Gastroesophageal sphincter (tissue), 4 donors: ENCODE measurements around the gene PIK3IP1. TPM values are rescaled to one million over a fixed set of nuclear protein-coding genes. Genes with fewer than 3 reads are reported as not detected.
A peak's percentile ranks its signal among the peaks of the same experiment; 100 is the strongest.
"Not testable (repeated sequence)": the region's sequence is repeated elsewhere in the genome, so short reads cannot be mapped to it uniquely, and the experiment has no call there.

Experiments
- ATAC-seq: fragments of 150-250 bp; one replicate; pipeline ENCODE4 v1.9.1; 2016; ENCODE audit warnings: mild to moderate bottlenecking, moderate library complexity
- H3K27ac ChIP-seq, 4 donors: fragments of 200-600 bp; sonication (generic) in 3 of 4; 1 replicate in 3 of 4; 2 replicates in 1 of 4; pipeline ENCODE4 v1.5.1; 2016 to 2019
- H3K27me3 ChIP-seq: fragments of 200-600 bp; sonication (generic); one replicate; pipeline ENCODE4 v1.5.1; 2019
- H3K36me3 ChIP-seq, 2 donors: fragments of 200-600 bp; sonication (generic); one replicate each; pipeline ENCODE4 v1.5.1; 2019; ENCODE audit warnings: control low read depth in 1 of 2
- H3K4me1 ChIP-seq, 3 donors: fragments of 200-600 bp; sonication (generic); 1 replicate in 2 of 3; 2 replicates in 1 of 3; pipeline ENCODE4 v1.5.1; 2016 to 2019; ENCODE audit warnings: control low read depth in 2 of 3
- H3K4me3 ChIP-seq, 2 donors: fragments of 200-600 bp; sonication (generic); one replicate each; pipeline ENCODE4 v1.5.1; 2019; ENCODE audit warnings: mild to moderate bottlenecking in 1 of 2, moderate library complexity in 1 of 2
- H3K9me3 ChIP-seq, 3 donors: fragments of 200-600 bp; sonication (generic); one replicate each; pipeline ENCODE4 v1.5.1; 2017 to 2019; ENCODE audit warnings: control low read depth in 2 of 3
- EP300 ChIP-seq: sonication (generic); formaldehyde crosslinking; IDR thresholded peaks from one replicate; pipeline ENCODE4 v1.6.1; 2017; ENCODE audit warnings: antibody characterized with exemption, mild to moderate bottlenecking
- POLR2A ChIP-seq, 2 donors: fragments of 450-650 bp; IDR thresholded peaks; one replicate each; pipeline ENCODE4 v1.6.1; 2017; ENCODE audit warnings: antibody characterized with exemption in 2 of 2, mild to moderate bottlenecking in 2 of 2, moderate library complexity in 1 of 2
- POLR2AphosphoS5 ChIP-seq: sonication (generic); formaldehyde crosslinking; IDR thresholded peaks from one replicate; pipeline ENCODE4 v1.6.1; 2017; ENCODE audit warnings: antibody characterized with exemption
- WGBS, 2 donors: methylation state at CpG; one replicate each; pipeline ENCODE4 v1.1.5; 2018; ENCODE audit warnings: low coverage in 1 of 2; 5-methylcytosine and 5-hydroxymethylcytosine counted together
- total RNA-seq, 4 donors: library from RNA; depleted of rRNA; stranded (reverse); fragments of >200 nt; gene quantifications; one replicate each; pipeline ENCODE4 v1.1.0, GENCODE V29; 2016
- TF ChIP-seq, protein P1 (sequence below), 4 experiments: fragments of 200-600 bp in 2 of 4; fragments of 450-650 bp in 2 of 4; sonication (generic) in 1 of 4; IDR thresholded peaks; one replicate each; pipeline ENCODE4 v1.5.1; 2017 to 2019; ENCODE audit warnings: antibody characterized with exemption in 4 of 4, mild to moderate bottlenecking in 2 of 4, moderate library complexity in 2 of 4

PIK3IP1 gene
- total RNA-seq, 4 donors from 2014 or later = 28.8 to 53.7 (median 37.8) TPM

DNA sequence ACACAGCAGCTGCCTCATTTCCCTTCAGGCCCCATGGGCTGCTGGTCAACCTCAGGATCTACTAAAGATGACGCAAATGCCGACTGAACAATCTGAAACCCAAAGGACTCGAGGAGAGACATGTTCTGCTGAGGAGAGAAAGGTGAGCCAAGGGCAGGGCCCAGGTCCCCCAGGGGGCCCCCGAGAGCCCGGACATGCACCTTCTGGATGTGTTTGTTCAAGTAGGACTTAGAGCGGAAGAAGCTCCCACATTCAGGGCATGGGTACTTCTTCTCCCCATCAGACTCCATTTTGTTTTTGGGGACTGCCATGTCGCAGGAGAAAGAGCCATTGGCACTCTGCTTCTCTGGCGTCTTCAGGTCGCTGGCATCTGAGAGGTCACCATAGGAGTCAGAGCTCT, 34.6 kb upstream of the PIK3IP1 start:
- TF ChIP-seq POLR2A (IDR thresholded peaks at IDR 0.05) (no peak), POLR2AphosphoS5 (no peak), EP300 (no peak)
- TF ChIP-seq, protein P1, sequence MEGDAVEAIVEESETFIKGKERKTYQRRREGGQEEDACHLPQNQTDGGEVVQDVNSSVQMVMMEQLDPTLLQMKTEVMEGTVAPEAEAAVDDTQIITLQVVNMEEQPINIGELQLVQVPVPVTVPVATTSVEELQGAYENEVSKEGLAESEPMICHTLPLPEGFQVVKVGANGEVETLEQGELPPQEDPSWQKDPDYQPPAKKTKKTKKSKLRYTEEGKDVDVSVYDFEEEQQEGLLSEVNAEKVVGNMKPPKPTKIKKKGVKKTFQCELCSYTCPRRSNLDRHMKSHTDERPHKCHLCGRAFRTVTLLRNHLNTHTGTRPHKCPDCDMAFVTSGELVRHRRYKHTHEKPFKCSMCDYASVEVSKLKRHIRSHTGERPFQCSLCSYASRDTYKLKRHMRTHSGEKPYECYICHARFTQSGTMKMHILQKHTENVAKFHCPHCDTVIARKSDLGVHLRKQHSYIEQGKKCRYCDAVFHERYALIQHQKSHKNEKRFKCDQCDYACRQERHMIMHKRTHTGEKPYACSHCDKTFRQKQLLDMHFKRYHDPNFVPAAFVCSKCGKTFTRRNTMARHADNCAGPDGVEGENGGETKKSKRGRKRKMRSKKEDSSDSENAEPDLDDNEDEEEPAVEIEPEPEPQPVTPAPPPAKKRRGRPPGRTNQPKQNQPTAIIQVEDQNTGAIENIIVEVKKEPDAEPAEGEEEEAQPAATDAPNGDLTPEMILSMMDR (IDR thresholded peaks at IDR 0.05) = no peak
- Histone ChIP-seq H3K36me3 (peaks cover 0 to 80% of the 10 kb centered on the region in 2 donors), H3K4me1 (peaks cover 0 to 12% (median 0%) of the 10 kb centered on the region in 3 donors), H3K27ac (no peak overlapping the region), H3K9me3 (no peaks in the 10 kb centered on the region), H3K4me3 (no peak overlapping the region), H3K27me3 (no peaks in the 10 kb centered on the region)
- no peak for ATAC-seq
- WGBS, 2 donors = 88 to 94% methylated on average over 8 of the region's 9 CpGs

DNA sequence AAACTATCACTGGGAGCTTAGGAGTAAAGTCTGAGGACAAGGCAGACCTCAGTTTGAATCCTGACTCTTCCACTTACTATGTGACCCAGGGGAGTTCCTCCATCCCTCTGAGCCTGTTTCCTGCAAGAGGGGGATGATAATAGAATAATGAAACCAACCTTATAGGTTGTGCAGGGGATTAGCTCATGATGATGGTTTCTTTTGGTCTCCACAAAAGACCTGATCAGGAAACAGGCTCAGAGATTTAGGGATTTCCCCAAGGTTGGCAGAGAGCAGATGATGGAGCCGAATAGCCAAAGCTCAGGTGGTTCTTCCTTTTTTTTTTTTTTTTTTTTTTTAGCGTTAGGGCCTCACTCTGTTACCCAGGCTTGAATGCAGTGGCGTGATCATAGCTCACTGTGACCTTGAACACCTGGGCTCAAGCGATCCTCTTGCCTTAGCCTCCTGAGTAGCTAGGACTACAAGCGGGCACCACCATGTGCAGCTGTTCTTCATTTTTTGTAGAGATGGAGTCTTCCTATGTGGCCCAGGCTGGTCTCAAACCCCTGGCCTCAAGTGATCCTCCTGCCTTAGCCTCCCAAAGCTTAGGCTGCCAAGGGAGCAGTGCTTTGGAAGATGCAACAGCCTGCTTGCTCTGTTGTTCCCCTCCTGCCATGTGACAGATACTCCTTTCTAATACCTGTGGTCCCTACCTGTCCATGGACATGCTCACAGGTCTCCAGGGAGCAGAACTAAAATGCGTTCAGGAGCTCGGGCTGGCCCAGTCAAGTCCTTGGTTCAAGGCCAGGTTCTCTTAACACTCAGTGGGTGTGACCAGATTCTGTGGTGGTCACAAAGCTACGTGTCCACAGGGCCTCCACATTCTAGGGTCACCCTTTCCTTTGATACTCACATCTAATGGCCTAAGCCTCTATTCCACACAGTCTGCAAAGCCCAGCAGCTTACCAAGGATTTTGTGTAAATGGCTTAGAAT, 31.6 kb upstream of the PIK3IP1 start:
- no peak overlapping the region for H3K27ac ChIP-seq
- no peaks in the 10 kb centered on the region for H3K9me3 ChIP-seq
- H3K36me3 ChIP-seq = peaks cover 0 to 50% of the 10 kb centered on the region in 2 donors
- peaks cover 0 to 13% (median 0%) of the 10 kb centered on the region in 3 donors for H3K4me1 ChIP-seq
- TF ChIP-seq POLR2AphosphoS5 = no peak
- TF ChIP-seq EP300 = no peak
- TF ChIP-seq, protein P1 (IDR thresholded peaks at IDR 0.05) = no peak
- TF ChIP-seq POLR2A (IDR thresholded peaks at IDR 0.05) = no peak
- 88 to 100% methylated on average over 1 to 6 of the region's 8 CpGs for WGBS, 2 donors
- ATAC-seq = no peak
- H3K4me3 ChIP-seq = no peak overlapping the region
- H3K27me3 ChIP-seq = no peaks in the 10 kb centered on the region

DNA sequence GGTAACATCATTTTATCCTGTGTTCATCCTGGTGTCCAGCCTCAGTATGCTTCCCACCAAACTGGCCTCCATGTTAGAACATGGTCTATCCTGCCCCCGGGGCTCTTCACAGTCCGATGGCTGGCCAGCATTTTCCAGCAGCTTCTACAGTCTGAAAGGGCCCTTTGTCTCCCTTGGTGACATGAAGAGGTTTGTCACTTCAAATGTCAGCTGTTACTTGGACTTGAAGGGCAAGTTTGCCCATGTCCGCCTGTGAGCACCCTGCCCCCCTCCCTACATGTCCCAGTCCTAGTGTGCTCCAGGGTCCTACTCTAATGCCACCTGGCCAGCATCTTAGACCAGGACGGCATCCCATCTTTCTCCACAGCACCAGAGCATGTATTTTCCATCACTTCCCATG, 29.1 kb upstream of the PIK3IP1 start:
- peaks cover 0 to 13% (median 0%) of the 10 kb centered on the region in 3 donors for H3K4me1 ChIP-seq
- H3K4me3 ChIP-seq = no peak overlapping the region
- TF ChIP-seq POLR2AphosphoS5 (no peak), POLR2A (IDR thresholded peaks at IDR 0.05) (no peak)
- H3K27ac ChIP-seq = no peak overlapping the region
- peaks cover 0 to 25% of the 10 kb centered on the region in 2 donors for H3K36me3 ChIP-seq
- no peaks in the 10 kb centered on the region for H3K9me3 ChIP-seq
- no peaks in the 10 kb centered on the region for H3K27me3 ChIP-seq
- ATAC-seq = no peak
- whole genome bisulfite sequencing, 2 donors = 81 to 100% methylated on average over 1 to 3 of the region's 4 CpGs

DNA sequence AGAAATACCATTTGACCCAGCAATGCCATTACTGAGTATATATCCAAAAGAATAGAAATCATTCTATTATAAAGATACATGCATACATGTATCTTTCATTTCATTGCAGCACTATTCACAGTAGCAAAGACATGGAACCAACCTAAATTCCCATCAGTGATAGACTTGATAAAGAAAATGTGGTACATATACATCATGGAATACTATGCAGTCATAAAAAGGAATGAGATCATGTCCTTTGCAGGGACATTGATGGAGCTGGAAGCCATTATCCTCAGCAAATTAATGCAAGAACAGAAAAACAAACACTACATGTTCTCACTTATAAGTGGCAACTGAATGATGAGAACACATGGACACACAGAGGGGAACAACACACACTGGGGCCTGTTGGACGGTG, 21.9 kb upstream of the PIK3IP1 start:
- 91% methylated on average over 1 of the region's 1 CpG; no CpG with 5 or more reads in 1 of the 2 donors for WGBS, 2 donors
- H3K4me1 ChIP-seq = peaks cover 0 to 14% (median 8%) of the 10 kb centered on the region in 3 donors
- not testable (repeated sequence) for ATAC-seq, H3K4me3 ChIP-seq, H3K36me3 ChIP-seq, H3K27ac ChIP-seq, H3K9me3 ChIP-seq, H3K27me3 ChIP-seq

DNA sequence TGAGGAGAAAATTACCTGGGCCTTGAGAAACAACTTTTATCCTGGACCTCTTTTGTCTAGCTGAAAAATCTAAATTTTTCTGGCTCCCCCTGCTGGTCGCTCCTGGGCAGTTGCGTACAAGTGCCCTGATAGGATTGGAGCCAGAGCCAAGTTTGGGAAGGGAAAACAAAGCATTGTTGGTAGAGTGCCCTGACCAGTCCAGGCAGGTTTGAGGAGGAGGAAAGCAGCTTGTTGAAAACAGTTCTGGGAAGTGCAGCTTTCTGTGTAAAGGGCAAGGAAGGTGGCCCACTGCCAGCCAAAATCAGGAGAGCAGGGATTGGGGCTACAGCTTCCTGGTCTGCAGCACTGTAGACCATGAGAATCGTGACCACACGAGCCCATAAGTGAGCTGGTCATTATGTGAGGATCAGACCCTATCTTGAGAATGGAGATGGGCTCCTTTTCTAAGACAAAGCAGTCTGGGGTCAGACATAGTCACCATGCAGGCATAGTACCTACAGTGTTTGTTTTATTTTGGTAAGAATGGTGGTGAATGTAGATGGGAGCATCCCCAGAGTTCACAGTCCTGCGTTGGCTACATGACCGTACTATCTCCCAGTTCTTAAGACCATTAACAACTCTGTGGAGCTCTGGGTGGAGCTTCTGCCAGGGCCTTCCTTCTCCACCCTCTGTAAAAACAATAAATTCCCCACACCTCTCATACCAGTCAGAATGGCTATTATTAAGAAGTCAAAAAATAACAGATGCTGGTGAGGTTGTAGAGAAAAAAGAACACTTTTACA, 21.3 kb upstream of the PIK3IP1 start:
- TF ChIP-seq, protein P1 (IDR thresholded peaks at IDR 0.05) = peak; percentile 74 to 84 (median 83)
- TF ChIP-seq POLR2AphosphoS5 = peak; percentile 82
- no peak for TF ChIP-seq EP300
- TF ChIP-seq POLR2A (IDR thresholded peaks at IDR 0.05) = no peak
- Histone ChIP-seq H3K27ac (peak overlapping the region in 3 of 4 donors; percentile 55 to 65 (median 64)), H3K9me3 (peaks cover 0 to 7% (median 0%) of the 10 kb centered on the region in 3 donors), H3K4me1 (peaks cover 0 to 14% (median 8%) of the 10 kb centered on the region in 3 donors), H3K4me3 (no peak overlapping the region), H3K36me3 (no peaks in the 10 kb centered on the region), H3K27me3 (no peaks in the 10 kb centered on the region)
- peak; percentile 95 for ATAC-seq
- WGBS, 2 donors = 10 to 24% methylated on average over 3 to 5 of the region's 6 CpGs
